Tongue (tissue), 2 donors: ENCODE data around the gene CASP5. TPM values are rescaled to one million over a fixed set of nuclear protein-coding genes. Genes with fewer than 3 reads are reported as not detected.
A peak's percentile ranks its signal among the peaks of the same experiment; 100 is the strongest.

Experiments used
- DNase-seq: peaks from one replicate; pipeline ENCODE4 v3.0.0-alpha.2; 2015
- total RNA-seq: library from RNA; depleted of rRNA; stranded (reverse); fragments of >200 nt; gene quantifications from one replicate; pipeline ENCODE4 v1.2.3, GENCODE V29; 2014

CASP5 gene
- total RNA-seq, 1 donor from 2014 or later = not detected

DNA sequence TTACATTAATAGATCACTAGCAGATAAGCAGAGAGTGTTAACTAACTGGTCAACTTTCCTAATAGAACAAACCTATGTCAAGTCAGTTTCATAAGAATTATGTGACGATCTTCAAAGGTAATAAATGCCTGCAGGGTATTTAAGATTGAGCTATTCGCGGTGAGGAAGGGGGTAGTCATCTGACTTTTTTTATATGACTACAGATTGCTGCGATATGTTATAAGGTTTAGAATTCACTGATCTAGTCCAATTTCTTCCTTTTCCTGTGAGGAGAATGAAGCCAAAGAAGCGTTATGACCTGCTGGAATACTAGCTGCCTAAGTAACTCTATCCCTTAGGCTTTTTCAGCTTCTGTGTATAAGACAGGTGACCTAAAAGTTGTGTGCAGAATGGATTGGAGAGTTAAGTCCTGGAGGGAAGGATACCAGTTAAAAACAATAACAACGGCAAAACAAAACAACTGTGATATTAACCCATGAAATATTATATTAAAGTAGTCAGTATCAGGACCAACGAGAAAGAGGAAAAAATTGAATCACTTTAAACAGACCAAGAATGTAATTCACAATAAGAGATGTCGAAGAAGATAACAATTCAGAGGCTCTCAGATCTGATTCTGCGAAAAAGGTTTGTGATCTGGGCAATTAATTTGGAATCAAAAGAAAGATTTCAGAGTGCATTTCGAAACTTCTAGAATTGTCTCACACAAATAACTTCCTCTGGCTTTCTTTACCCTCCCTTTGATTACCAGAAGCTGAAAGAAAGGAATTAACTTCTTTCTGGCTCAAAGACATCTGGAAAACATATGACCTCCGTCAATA, 55.2 kb downstream of the CASP5 start:
- DNase-seq = peak; percentile 12

- no peak for DNase-seq
These were observed 57.2 kb downstream of the CASP5 start for GRCh38 chr11:104965735-104966134.

GRCh38 chr11:104964247-104964646, 58.7 kb downstream of the CASP5 start:
- DNase-seq = no peak

DNA sequence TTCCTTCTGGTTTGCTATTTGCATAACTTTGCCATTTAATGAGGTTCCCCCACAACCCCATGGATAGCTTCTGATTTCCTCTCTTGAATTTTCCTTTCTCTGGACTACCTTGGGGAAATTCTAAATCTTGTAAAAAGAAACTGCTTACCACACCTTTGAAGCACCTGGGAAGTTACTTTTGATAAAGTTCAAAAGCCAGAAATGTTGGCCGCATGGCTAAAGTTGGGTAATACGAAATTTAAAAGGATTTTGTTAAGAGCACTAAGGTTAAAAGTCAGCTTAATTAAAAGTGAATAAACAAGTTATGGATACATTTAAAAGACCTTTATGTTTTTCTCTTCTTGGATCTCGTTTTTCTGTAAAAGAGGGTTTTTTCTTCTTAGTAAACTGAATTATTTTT, 60.1 kb downstream of the CASP5 start:
- no peak for DNase-seq

GRCh38 chr11:104957280-104957679, 65.7 kb downstream of the CASP5 start:
- DNase-seq = no peak

DNA sequence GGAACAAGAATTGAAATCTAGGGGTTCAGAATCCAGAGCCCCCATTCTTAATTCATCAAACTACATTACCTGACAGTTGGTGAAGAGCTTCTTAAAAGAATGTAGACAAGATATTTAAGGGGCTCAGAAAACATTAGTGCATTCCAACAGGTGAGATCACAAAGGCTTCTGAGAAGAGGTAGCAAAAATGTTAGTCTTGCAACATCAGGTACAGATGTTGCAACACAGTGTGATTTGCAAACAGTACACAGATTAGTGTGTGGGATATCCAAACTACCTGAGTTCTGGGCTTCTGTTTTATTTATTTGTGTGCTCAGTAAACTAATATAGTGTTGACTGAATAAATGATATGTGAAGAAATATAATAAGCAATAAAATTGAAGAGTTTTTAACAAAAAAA, 66.4 kb downstream of the CASP5 start:
- no peak for DNase-seq

- peak; percentile 18 for DNase-seq
These were observed 76.1 kb downstream of the CASP5 start for GRCh38 chr11:104946907-104947306.

Other genes with a start within 250 kb of the CASP5 start
- gene CASP12, start 124.7 kb downstream of the CASP5 start, total RNA-seq = 2.2 TPM
- 40.4 TPM for gene CASP4, start 54.6 kb downstream of the CASP5 start, total RNA-seq
- gene CASP1, start 12.0 kb upstream of the CASP5 start, total RNA-seq = 11.0 TPM
- gene CARD16, start 22.2 kb upstream of the CASP5 start, total RNA-seq = 3.3 TPM
- not detected for gene CARD18, start 116.6 kb upstream of the CASP5 start, total RNA-seq